Thyroid gland (tissue), 4 donors: ENCODE measurements around the gene ATP9B.

Experiments
- POLR2A ChIP-seq, 2 donors: fragments of 450-650 bp; IDR thresholded peaks; one replicate each; pipeline ENCODE4 v1.6.1; 2017; ENCODE audit warnings: antibody characterized with exemption in 2 of 2, mild to moderate bottlenecking in 2 of 2, moderate library complexity in 1 of 2
- TF ChIP-seq, protein P1 (sequence below), 6 experiments: fragments of 200-600 bp in 3 of 6; fragments of 450-650 bp in 3 of 6; sonication (generic) in 3 of 6; IDR thresholded peaks; one replicate each; pipeline ENCODE4 v1.5.1; 2016 to 2019; ENCODE audit warnings: antibody characterized with exemption in 6 of 6, mild to moderate bottlenecking in 2 of 6, inconsistent platforms in 1 of 6, moderate library complexity in 1 of 6

DNA sequence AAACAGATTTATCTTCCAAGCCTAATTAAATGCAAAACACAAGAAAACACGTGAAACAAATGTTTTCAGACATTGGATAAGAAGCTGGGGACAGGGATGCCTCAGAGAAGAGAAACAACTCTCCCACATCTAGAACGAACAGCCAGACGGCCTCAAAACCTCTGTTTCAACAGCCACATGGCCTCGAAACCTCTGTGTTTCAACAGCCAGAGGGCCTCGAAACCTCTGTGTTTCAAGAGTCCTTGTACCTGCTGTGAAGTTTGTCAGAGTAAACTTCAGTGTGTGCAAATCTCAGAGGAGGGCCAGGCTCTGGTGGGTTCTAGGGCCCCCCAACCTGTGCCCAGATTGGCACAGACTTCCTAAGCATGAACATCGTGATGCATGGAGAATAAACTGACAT lies 283.2 kb downstream of the ATP9B start:
- TF ChIP-seq, protein P1, sequence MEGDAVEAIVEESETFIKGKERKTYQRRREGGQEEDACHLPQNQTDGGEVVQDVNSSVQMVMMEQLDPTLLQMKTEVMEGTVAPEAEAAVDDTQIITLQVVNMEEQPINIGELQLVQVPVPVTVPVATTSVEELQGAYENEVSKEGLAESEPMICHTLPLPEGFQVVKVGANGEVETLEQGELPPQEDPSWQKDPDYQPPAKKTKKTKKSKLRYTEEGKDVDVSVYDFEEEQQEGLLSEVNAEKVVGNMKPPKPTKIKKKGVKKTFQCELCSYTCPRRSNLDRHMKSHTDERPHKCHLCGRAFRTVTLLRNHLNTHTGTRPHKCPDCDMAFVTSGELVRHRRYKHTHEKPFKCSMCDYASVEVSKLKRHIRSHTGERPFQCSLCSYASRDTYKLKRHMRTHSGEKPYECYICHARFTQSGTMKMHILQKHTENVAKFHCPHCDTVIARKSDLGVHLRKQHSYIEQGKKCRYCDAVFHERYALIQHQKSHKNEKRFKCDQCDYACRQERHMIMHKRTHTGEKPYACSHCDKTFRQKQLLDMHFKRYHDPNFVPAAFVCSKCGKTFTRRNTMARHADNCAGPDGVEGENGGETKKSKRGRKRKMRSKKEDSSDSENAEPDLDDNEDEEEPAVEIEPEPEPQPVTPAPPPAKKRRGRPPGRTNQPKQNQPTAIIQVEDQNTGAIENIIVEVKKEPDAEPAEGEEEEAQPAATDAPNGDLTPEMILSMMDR (IDR thresholded peaks at IDR 0.05) = no peak
- TF ChIP-seq POLR2A (IDR thresholded peaks at IDR 0.05) = no peak
